Skeletal muscle satellite cell (primary cell): ENCODE results near the gene STAC.

Source experiments
- H3K27me3 ChIP-seq: 2 replicates; pipeline ENCODE4 v1.7.0; 2013; ENCODE audit warnings: low read length; ENCODE audit not compliant: control insufficient read depth, insufficient read depth
- H3K36me3 ChIP-seq: 2 replicates; pipeline ENCODE4 v1.7.0; 2013; ENCODE audit warnings: mild to moderate bottlenecking, control low read depth, low read length; ENCODE audit not compliant: insufficient read depth
- H3K4me1 ChIP-seq: 2 replicates; pipeline ENCODE4 v1.7.0; 2013; ENCODE audit warnings: low read length; ENCODE audit not compliant: control insufficient read depth, insufficient read depth
- H3K4me2 ChIP-seq: 2 replicates; pipeline ENCODE4 v1.7.0; 2013; ENCODE audit warnings: mild to moderate bottlenecking, low read length
- H3K4me3 ChIP-seq: 2 replicates; pipeline ENCODE4 v1.7.0; 2013; ENCODE audit warnings: low read length
- H3K9ac ChIP-seq: 2 replicates; pipeline ENCODE4 v1.7.0; 2013; ENCODE audit warnings: mild to moderate bottlenecking, low read depth, low read length, moderate library complexity
- H3K9me3 ChIP-seq: replicated peaks from 2 replicates; pipeline ENCODE4 v1.7.0; 2013; ENCODE audit warnings: mild to moderate bottlenecking, control low read depth, low read length

Gene STAC

DNA sequence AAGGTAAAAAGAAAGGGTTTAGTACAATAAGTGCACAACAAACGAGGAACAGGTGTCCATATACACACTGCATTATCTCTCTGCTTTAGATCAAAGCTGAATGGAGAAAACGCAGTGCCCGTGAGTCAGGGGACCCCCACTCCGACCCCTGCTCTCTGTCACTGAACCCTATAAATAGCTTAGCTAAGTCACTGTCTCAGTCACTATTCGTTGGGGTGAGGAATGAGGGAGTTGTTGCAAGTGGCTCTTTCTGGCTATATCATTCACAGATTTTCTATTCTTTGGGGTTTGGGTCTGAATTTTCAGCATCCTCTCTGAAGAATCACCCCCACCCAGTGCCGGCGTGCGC, 458 bp upstream of the STAC start:
- Histone ChIP-seq H3K9ac (no peak overlapping the region), H3K9me3 (no peaks in the 10 kb centered on the region), H3K36me3 (no peaks in the 10 kb centered on the region), H3K27me3 (peaks cover 17% of the 10 kb centered on the region), H3K4me2 (peak overlapping the region; percentile 63), H3K4me3 (peak overlapping the region; percentile 65), H3K4me1 (peaks cover 5% of the 10 kb centered on the region)

GRCh38 chr3:36381311-36381956, 1.1 kb downstream of the STAC start:
- Histone ChIP-seq H3K9ac (no peak overlapping the region), H3K4me2 (no peak overlapping the region), H3K36me3 (no peaks in the 10 kb centered on the region), H3K4me1 (peaks cover 5% of the 10 kb centered on the region), H3K27me3 (peaks cover 17% of the 10 kb centered on the region), H3K9me3 (no peaks in the 10 kb centered on the region), H3K4me3 (no peak overlapping the region)

- H3K9ac ChIP-seq = no peak overlapping the region
- no peaks in the 10 kb centered on the region for H3K9me3 ChIP-seq
- no peaks in the 10 kb centered on the region for H3K27me3 ChIP-seq
- H3K36me3 ChIP-seq = no peaks in the 10 kb centered on the region
- H3K4me3 ChIP-seq = no peak overlapping the region
- no peaks in the 10 kb centered on the region for H3K4me1 ChIP-seq
- no peak overlapping the region for H3K4me2 ChIP-seq
These were observed 13.3 kb downstream of the STAC start for GRCh38 chr3:36393563-36393962.

DNA sequence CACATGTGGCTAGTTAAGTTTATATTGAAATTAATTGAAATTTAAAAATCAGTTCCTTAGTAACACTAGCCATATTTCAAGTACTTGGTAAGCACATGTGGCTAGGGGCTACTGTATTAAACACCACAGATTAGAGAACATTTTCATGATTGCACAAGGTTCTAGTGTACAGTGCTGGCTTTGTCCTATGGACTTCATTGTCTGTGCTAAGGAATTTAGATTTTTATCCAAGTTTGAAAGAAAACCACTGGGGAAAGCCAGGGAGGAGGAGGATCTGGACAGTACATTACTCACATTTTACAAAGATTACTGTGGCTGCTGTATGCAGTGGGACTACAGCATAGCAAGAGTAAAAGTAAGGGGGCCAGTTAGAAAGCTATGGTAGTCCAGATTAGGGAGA, 13.9 kb downstream of the STAC start:
- H3K36me3 ChIP-seq = no peaks in the 10 kb centered on the region
- H3K4me3 ChIP-seq = no peak overlapping the region
- no peak overlapping the region for H3K4me2 ChIP-seq
- H3K4me1 ChIP-seq = no peaks in the 10 kb centered on the region
- no peak overlapping the region for H3K9ac ChIP-seq
- no peaks in the 10 kb centered on the region for H3K9me3 ChIP-seq
- no peaks in the 10 kb centered on the region for H3K27me3 ChIP-seq

GRCh38 chr3:36397841-36398240, 17.5 kb downstream of the STAC start:
- no peak overlapping the region for H3K4me2 ChIP-seq
- H3K36me3 ChIP-seq = no peaks in the 10 kb centered on the region
- H3K9ac ChIP-seq = no peak overlapping the region

GRCh38 chr3:36399933-36400332, 19.6 kb downstream of the STAC start:
- Histone ChIP-seq H3K4me1 (no peaks in the 10 kb centered on the region), H3K27me3 (no peaks in the 10 kb centered on the region), H3K36me3 (no peaks in the 10 kb centered on the region), H3K4me3 (no peak overlapping the region), H3K4me2 (no peak overlapping the region), H3K9me3 (no peaks in the 10 kb centered on the region), H3K9ac (no peak overlapping the region)

More at GRCh38 chr3:36397841-36398240, 17.5 kb downstream of the STAC start:
- no peaks in the 10 kb centered on the region for H3K9me3 ChIP-seq
- H3K4me3 ChIP-seq = no peak overlapping the region
- H3K27me3 ChIP-seq = no peaks in the 10 kb centered on the region
- no peaks in the 10 kb centered on the region for H3K4me1 ChIP-seq

- Histone ChIP-seq H3K4me2 (no peak overlapping the region), H3K36me3 (no peaks in the 10 kb centered on the region), H3K9ac (no peak overlapping the region), H3K9me3 (no peaks in the 10 kb centered on the region), H3K4me3 (no peak overlapping the region), H3K4me1 (no peaks in the 10 kb centered on the region), H3K27me3 (no peaks in the 10 kb centered on the region)
These were observed 20.8 kb downstream of the STAC start for GRCh38 chr3:36401056-36401455.

DNA sequence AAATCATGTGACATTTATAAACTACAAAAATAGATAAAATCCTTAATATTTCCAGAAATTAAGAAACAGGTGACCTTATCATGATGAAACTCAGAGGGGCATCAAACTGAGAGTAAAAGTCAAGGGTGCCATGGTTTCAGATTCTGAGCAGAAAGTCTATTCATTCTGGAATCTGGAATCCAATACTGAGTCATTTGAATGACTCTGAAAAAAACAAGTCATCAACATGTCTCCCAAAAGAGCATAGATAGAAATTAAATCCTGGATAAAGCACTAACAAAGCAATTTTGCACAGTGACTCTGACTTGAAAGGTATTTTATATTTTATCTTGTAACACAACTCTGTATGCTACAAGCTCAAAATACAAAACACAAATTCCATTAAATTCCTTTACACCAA, 23.4 kb downstream of the STAC start:
- Histone ChIP-seq H3K27me3 (no peaks in the 10 kb centered on the region), H3K36me3 (no peaks in the 10 kb centered on the region), H3K9ac (no peak overlapping the region), H3K9me3 (no peaks in the 10 kb centered on the region), H3K4me2 (no peak overlapping the region), H3K4me1 (no peaks in the 10 kb centered on the region), H3K4me3 (no peak overlapping the region)

- Histone ChIP-seq H3K9me3 (no peaks in the 10 kb centered on the region), H3K4me3 (no peak overlapping the region), H3K4me2 (no peak overlapping the region), H3K9ac (no peak overlapping the region), H3K27me3 (no peaks in the 10 kb centered on the region), H3K4me1 (no peaks in the 10 kb centered on the region), H3K36me3 (no peaks in the 10 kb centered on the region)
These were observed 24.9 kb downstream of the STAC start for GRCh38 chr3:36405190-36405589.

DNA sequence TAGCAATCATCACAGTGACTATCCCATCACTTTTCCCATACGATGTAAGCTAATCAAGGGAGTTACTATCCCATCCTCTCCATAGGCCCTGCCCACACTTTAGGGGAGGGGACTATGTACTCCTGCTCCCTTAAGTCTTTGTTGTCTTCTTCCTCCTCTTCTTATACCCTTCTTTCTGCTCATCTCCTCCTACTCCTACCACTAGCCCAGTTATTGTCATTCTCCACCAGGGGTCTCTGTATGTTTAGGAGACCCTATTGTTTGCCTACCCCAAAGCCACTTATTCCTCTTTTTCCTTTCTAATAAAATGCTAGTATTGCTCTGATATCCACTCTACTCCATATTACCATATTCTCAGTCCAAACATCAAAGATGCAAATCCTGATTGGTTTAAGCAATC, 27.8 kb downstream of the STAC start:
- Histone ChIP-seq H3K4me3 (no peak overlapping the region), H3K9ac (no peak overlapping the region), H3K4me2 (no peak overlapping the region), H3K9me3 (no peaks in the 10 kb centered on the region), H3K4me1 (no peaks in the 10 kb centered on the region), H3K27me3 (no peaks in the 10 kb centered on the region), H3K36me3 (no peaks in the 10 kb centered on the region)

- Histone ChIP-seq H3K4me3 (no peak overlapping the region), H3K27me3 (no peaks in the 10 kb centered on the region), H3K9ac (no peak overlapping the region), H3K9me3 (no peaks in the 10 kb centered on the region), H3K4me2 (no peak overlapping the region), H3K36me3 (no peaks in the 10 kb centered on the region), H3K4me1 (no peaks in the 10 kb centered on the region)
These were observed 29.6 kb downstream of the STAC start for GRCh38 chr3:36409862-36410261.

DNA sequence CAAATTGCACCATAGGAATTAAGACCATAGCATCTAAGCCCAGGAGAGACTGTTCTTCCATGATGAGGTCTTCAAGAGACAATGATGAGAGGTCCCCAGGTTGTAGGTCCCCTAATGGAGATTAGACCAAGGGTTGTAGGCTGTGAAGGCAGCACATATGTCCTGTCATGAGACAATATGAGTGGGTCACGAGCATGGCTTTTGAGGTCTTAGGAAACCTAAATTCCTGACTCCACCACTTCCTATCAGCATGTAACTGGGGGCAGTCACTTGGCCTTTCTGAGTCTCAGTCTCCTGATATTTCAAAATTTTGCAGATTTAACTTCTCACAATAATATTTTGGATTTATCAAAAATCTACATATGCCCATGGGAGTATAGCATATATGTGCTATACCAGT, 31.3 kb downstream of the STAC start:
- H3K4me3 ChIP-seq = no peak overlapping the region
- H3K9me3 ChIP-seq = no peaks in the 10 kb centered on the region
- no peaks in the 10 kb centered on the region for H3K27me3 ChIP-seq
- no peaks in the 10 kb centered on the region for H3K4me1 ChIP-seq
- H3K9ac ChIP-seq = no peak overlapping the region
- no peak overlapping the region for H3K4me2 ChIP-seq
- H3K36me3 ChIP-seq = no peaks in the 10 kb centered on the region
